HFF-Myc (cell line): Measurements from ENCODE around the gene PHF2.

Source experiments
- DNase-seq: peaks from one replicate; pipeline ENCODE4 v3.0.0-alpha.2; 2011; ENCODE audit warnings: low read depth; ENCODE audit errors: extremely low read depth
- H3K4me3 ChIP-seq: replicated peaks from 2 replicates; pipeline ENCODE4 v1.5.1; 2011; ENCODE audit warnings: low read depth, mild to moderate bottlenecking, control low read depth, low read length
- TF ChIP-seq, protein P1 (sequence below): IDR thresholded peaks from 2 replicates; pipeline ENCODE4 v1.5.1; 2012; ENCODE audit warnings: mild to moderate bottlenecking, low read depth, low read length, control low read depth; ENCODE audit errors: missing control alignments

Gene PHF2

DNA sequence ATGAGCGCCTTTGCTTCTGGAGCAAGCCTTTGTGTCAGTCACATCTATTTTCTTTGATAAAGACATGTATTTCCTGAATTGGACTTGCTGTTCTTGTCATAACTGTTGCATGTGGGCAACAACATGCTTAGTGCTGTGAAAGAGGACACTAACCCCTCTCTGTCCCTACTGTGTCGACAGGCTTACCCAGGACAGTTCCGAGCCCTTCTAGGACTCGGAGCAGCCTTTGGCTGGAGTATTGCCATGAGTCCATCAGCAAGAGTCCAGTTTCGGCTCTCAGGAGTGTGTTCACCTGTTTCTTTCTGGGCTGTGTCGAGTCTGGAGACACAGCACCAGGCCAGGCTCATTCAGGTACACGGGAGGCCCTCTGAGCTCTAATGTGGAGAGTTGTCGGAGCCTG, 36.1 kb upstream of the PHF2 start:
- TF ChIP-seq, protein P1, sequence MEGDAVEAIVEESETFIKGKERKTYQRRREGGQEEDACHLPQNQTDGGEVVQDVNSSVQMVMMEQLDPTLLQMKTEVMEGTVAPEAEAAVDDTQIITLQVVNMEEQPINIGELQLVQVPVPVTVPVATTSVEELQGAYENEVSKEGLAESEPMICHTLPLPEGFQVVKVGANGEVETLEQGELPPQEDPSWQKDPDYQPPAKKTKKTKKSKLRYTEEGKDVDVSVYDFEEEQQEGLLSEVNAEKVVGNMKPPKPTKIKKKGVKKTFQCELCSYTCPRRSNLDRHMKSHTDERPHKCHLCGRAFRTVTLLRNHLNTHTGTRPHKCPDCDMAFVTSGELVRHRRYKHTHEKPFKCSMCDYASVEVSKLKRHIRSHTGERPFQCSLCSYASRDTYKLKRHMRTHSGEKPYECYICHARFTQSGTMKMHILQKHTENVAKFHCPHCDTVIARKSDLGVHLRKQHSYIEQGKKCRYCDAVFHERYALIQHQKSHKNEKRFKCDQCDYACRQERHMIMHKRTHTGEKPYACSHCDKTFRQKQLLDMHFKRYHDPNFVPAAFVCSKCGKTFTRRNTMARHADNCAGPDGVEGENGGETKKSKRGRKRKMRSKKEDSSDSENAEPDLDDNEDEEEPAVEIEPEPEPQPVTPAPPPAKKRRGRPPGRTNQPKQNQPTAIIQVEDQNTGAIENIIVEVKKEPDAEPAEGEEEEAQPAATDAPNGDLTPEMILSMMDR, result no peak
- no peak overlapping the region for H3K4me3 ChIP-seq
- no peak for DNase-seq

DNA sequence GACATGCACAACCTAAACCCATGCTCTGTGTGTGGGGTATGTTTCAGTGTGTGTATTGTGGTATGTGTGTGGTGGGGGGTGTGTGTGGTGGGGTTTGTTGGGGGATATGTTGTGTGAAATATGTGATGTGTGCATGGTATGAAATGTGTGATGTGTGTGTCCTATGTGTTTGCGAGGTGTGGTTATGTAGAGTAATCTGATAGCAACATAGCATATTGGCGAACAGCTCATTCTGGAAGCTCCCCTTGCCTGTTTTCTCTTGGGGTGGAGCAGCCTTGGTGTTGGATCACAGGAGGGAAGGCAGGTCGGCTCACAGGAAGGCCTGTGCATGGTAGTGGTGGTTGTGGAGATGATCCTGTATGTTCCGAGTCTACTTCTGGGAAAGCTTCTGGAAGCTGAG, 35.4 kb upstream of the PHF2 start:
- DNase-seq, result no peak
- no peak overlapping the region for H3K4me3 ChIP-seq
- TF ChIP-seq, protein P1, result no peak

DNA sequence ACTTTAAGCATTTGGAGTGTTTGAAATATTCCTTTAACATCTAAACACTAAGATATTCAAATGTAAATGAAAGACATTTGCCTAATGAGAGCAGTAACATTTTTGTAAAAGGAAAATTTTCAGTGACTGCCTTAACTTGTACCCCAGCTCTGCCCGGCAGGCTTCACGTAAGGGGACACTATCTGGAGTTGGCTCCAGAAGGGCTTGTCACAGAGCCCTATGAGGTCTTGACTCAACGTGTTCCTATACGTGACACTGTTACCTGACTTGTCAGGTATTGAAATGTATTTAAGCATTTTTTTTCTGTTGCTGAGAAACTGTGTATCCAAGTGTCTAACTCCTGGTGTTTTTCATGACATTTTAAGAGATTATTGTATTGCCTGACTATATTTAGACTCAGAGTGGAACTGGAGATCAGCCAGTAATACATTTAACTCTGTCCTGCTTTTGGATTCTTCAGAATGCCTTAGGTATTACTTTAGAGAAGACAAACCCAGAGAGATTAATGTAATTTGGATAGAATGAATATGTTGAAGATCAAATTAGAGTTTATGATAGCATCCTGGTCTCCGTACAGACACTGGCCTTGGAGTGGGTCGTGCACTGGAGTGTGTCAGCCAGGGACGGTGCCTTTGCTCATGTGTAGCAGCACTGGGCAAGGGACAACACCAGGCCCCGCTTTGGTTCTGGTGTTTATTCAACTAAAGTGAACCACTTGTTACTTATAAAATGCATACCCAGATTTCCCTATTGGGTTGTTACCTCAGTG, 34.6 kb upstream of the PHF2 start:
- TF ChIP-seq, protein P1, result no peak
- DNase-seq, result no peak
- no peak overlapping the region for H3K4me3 ChIP-seq

DNA sequence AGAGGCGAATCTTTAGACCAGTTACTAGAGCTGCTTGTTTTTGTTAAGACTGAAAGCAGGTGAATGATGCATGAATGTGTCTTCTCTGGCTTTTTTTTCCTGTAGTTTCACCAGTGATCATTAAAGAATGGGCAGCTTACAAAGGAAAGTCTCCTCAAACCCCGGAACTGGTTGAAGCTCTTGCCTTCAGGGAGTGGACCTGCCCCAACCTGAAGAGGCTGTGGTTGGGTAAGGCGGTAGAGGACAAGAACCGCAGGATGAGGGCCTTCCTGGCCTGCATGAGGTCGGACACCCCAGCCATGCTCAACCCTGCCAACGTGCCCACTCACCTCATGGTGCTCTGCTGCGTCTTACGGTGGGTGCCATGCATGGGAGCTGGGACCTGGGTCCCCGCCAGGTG, 33.3 kb upstream of the PHF2 start:
- H3K4me3 ChIP-seq, result no peak overlapping the region
- TF ChIP-seq, protein P1, result no peak
- no peak for DNase-seq

DNA sequence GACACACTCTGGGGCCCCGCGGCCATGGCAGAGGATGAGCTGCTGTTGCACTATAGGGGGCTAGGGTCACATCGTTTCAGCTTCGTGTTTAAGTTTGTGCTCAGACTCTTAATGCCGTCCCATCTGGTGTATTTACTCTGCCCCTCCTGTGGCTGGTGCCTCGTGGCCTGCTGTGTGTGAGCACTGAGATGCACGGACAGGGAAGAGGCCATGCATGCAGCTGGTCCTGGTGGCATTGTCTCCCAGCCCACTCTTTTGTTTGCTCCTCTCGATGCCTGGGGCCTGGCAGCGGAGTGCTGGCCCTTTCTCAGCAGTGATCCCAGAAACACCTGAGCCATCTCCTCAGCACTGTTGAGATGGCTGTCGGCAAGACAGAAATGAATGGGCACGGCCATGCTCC, 30.0 kb upstream of the PHF2 start:
- DNase-seq, result no peak
- H3K4me3 ChIP-seq, result no peak overlapping the region

DNA sequence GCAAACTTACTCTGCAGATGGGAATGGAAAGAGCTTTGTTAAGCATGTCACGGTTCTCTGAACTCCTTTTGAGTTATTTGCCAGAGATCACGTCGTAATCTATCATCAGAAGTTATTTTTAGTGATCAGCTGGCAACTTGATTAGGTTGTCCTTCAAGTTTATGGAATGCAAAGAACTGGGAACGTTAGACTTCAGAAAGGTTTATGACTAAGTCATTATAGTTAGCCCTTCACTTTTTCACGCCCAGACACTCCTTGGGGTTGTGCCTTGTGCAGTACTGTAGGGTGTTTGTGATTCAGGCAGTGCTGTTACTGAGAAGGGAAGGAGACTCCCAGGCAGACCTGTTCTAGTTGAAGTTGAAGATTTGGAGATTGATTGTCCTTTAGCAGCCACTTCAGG, 26.8 kb upstream of the PHF2 start:
- no peak for DNase-seq
- TF ChIP-seq, protein P1, result no peak
- no peak overlapping the region for H3K4me3 ChIP-seq

More for the DNA sequence above, 30.0 kb upstream of the PHF2 start:
- TF ChIP-seq, protein P1, result no peak

DNA sequence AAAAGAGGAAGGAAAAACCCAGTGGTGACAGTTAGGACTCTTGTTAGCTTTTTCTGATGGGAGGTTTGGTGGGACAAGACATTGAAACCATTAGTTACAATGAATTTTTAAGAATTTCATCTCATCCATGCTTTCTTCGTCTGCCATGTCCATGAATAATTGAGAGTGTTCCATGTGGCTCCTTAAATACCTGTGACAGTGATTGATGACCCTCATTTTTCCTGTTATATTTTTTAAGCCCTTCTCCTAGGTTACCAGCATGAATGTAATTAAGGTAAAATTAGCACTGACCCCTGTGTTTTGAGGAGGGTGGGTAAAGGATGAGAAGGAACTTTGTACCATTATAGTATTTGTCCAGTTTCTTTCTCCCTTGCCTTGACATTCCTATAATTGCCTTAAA, 23.5 kb upstream of the PHF2 start:
- TF ChIP-seq, protein P1, result no peak
- no peak overlapping the region for H3K4me3 ChIP-seq
- DNase-seq, result no peak
